ENCODE results near the gene QPRT.
"Not testable (repeated sequence)": the region's sequence is repeated elsewhere in the genome, so short reads cannot be mapped to it uniquely, and the experiment has no call there.

QPRT gene

GRCh38 chr16:29694384-29695195 lies 15.6 kb downstream of the QPRT start:
- no peak for DNase-seq

GRCh38 chr16:29695675-29696074 lies 16.7 kb downstream of the QPRT start:
- not testable (repeated sequence) for DNase-seq

DNA sequence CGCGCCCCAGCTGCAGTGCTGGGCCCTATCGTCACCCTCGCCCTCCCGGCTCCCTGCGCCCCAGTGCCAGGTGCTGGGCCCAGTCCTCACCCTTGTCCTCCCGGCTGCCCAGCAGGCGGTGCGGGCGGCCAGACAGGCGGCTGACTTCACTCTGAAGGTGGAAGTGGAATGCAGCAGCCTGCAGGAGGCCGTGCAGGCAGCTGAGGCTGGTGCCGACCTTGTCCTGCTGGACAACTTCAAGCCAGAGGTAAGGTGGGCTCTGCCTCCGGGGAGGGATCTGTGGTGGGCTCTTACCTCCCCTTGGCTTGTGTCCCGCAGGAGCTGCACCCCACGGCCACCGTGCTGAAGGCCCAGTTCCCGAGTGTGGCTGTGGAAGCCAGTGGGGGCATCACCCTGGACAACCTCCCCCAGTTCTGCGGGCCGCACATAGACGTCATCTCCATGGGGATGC lies 17.9 kb downstream of the QPRT start:
- no peak for DNase-seq

- no peak for DNase-seq
Measured at GRCh38 chr16:29697391-29697790, 18.4 kb downstream of the QPRT start.

DNA sequence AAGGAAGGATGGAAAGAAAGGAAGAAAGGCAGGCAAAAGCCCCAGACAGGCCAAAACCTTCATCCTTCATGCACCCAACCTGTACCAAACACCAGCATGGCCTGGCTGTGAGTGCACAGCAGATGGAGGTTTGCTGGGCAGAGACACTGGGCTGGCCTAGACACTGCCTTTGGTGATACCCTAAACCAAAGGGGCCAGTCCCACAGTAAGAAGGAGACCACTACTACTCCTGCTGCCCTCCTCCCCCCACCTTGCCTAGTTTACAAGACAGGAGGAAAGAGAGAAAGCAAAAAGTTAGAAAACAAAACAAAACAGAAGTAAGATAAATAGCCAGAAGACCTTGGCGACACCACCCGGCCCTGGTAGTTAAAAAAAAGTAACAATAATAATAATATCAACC lies 19.1 kb downstream of the QPRT start:
- no peak for DNase-seq

DNA sequence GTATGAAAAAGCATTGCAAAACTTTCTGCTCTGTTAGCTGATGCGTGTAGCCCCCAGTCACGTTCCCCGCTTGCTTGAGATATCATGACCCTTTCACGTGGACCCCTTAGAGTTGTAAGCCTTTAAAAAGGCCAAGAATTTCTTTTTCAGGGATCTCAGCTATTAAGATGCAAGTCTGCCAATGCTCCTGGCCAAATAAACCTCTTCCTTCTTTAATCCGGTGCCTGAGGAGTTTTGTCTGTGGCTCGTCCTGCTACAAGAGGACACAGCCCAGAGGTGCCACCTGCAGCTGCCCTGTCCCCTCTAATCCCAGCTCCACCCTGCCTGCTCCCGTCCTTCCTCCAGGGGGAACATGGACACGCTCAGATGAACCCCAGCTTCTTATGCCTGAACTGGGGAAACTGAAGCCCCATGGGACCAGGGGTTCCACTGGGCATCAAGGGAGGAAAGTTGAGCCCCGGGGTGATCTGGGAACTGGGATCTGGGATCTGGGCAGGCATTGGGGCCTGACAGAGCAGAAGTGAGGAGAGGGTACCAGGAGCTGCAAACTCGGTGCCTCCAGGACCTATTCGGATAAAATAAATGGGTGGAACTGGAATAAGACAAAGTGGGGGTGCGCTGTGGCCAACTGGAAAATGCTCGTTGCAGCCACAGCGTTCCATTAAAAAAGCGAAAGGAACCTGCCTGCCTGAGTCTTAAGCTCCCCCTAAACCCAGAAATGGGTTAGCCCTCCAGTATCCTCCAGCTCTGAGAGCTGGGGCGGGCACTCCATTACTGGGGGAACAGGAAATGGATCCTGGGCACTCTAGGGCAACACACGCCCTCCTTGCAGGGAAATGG lies 19.7 kb downstream of the QPRT start:
- no peak for DNase-seq

GRCh38 chr16:29699324-29700219 lies 20.6 kb downstream of the QPRT start:
- DNase-seq: no peak

- peak; percentile 27 to 39 for DNase-seq
Measured at GRCh38 chr16:29700253-29700987, 21.4 kb downstream of the QPRT start.

DNA sequence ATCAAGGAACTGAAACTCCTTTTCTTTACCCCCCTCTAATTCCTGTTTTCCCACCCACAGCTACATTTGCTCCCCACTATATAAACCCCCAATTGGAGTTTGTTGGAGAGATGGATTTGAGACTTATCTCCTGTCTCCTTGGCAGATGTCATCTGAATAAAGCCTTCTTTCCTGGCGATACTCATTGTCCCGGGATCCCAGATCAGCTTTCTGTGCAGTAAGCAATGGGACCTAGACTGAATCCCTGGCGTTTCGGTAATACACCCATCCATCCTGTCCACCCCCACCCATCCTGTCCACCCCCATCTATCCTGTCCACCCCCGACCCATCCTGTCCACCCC lies 22.2 kb downstream of the QPRT start:
- no peak for DNase-seq

DNA sequence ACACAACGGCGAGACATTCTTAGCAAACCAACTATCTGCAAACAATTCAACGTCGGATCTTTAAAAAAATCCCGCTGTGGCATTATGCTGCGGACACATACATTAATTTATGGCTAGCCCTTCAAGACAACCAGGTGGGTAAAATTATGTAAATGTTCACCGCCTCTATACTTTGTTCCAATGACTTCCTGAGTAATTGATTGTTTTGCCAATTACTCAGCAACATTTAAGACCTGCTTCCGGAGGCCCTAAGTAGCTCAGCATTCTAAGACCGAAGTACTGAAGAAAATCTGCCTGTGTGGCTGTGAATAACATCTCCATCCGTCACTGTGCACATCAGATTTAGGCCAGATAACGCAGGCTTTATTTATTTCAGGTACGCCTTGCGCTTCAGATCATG lies 23.3 kb downstream of the QPRT start:
- no peak for DNase-seq

GRCh38 chr16:29705030-29705429 lies 26.1 kb downstream of the QPRT start:
- DNase-seq: no peak

- not testable (repeated sequence) for DNase-seq
Measured at GRCh38 chr16:29707160-29707559, 28.2 kb downstream of the QPRT start.

DNA sequence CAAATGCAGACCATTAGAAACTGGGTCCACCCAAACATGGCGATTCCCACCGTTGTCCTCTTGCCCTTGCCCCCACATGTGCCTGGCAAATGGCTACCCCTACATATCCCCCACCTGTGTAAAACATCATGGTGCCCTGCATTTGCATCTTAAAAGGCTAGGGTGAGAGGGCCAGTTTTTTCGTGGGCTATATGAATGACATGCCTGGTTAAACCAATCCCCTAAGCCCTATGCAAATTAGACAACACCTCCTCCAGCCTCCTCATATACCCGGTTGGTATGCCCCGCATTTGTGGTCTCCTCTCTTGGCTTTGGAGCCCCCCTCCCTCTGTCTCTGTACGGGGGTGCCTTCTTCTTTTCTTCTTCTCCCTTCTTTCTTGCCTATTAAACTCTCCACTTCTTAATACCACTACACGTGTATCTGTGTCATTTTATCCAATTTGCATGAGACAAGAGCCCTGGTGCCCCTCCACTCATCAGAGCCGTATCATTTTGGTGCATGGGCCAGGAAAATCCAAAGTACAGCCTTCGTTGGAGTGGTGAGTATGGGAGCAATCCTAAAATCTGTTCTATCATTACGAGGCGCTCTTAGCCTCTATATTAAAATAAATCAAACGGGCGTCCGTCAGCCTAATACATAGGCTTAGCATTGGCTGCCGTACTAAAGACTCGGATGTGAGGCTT lies 30.1 kb downstream of the QPRT start:
- DNase-seq: no peak

DNA sequence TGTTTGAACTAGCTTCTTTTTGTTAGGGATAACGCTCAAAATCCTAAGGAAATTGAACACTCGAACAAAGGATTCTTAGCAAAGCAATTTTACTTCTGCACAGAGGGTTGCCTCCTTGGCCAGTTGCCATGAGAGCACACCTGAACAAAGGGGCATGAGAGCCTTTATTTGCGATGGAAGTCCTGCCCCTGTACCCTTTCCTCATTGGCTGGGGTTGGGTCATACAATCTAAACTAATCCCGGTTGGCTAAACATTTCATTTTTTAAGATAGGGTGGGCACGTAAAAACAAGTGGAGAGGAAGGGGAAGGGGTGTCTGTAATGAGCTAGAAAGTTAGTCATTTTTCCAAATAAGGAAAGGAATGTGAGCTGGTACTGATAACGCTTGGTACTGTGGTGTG lies 30.7 kb downstream of the QPRT start:
- DNase-seq: not testable (repeated sequence)

DNA sequence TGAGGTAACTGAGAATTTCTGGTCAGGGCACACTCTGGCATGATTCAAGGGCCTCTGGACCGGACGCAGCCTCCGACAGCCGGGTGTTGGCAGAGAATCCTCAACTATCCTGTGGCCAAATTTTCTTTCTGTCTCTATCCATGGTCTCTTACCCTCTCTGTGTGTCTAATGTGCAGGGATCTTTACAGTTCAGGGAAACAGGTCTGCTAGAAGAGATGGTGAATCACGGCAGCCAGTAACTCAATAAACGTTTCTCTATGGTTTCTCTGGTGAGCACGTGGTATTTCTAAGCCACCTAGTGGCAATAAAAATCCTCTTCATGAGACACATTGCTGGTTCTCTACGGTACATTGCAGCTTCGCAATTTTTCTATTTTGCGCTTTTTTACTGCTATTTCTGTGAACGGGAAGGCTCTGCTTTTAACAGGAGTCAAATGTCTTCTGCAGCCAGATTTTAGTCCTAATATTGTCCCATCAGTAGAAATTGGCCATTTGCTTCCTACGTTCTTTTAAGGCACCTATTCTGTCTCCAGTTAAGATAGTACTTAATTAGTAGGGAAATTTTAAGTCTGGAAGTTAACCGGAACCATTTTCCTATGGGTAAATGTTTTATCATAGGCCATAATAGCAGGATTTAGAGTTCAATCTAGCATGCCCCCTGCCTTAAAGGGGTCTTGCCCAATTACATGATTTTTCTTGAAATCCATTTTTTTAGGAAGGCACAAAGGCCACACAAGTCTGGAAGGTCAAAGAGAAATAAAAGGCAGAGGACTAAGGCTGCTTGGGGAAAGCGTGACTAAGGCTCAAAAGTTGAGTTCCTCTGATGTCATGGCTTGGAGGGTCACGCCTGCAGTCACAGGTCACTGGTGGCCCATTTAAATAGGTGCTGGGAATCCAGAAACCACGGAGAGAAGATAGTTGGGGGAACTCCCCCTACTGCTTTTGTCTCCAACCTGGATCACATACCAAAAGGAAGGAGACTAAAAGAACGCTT lies 31.5 kb downstream of the QPRT start:
- DNase-seq: peak in 1 of 2 donors; percentile 65

DNA sequence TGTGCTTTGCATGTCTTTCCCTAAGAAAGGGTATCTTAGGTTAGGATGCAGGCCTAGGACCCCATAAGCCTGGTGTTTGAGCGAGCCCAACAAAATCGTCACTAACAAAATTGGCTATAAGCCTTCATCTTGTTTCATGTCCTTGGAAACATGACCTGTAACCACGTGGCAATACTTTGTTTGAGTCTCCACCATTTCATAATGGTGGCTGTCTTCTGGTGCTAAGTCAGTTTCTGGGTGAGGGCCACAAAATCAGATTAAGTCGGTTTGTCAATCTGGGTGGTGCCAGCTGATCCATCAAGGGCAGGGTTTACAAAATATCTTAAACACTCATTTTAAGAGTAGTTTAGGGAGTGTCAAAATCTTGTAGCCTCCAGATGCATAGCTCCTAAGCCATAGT lies 33.8 kb downstream of the QPRT start:
- DNase-seq: no peak

DNA sequence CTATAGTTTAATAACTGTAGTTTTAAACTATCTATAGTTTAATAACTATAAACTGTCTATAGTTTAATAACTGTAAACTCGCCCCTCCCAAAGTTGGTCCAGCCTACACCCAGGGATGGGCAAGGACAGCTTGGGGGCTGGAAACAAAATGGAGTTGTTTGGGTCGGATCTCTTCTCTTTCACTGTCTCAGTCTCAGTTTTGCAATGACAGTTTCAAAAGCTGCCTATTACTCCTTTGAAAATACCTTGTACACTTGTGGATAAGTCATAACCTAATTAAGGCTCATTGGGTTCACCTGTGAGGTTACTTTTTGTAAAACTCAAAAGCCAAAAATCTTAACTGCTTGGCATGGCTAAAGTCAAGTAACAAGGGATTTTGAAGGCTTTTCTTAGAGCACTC lies 35.4 kb downstream of the QPRT start:
- no peak for DNase-seq

DNA sequence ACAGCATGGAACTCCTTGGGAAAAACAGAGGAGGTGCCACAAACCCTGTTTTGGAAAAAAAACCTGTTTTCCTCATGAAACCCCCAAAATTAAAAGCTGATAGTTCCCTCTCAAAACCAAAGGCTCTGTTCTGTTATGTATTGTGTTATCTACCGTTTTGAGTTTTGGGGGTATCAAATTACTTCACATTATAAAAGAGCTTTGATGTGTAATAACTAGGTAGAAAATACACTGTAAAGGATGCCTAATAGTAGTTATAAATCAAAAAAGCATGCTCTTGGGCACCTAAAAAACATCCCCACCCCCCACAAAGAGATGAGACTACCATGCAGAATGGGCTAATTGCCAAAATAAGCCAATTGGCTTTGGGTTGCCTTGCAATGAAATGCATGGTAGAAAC lies 36.0 kb downstream of the QPRT start:
- DNase-seq: no peak

DNA sequence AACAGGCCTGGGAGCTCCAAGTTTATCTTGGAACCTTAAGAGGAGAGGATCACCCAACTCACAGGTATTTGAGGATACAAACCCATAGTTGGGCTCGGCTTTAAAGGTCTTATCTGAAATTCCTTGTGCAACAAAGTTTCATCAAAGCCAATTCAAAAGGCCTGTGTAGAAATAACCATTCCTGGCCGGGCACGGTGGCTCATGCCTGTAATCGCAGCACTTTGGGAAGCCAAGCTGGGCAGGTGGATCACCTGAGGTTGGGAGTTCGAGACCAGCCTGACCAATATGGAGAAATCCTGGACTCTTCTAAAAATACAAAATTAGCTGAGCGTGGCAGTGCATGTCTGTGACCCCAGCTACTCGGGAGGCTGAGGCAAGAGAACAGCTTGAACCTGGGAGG lies 38.1 kb downstream of the QPRT start:
- no peak for DNase-seq

DNA sequence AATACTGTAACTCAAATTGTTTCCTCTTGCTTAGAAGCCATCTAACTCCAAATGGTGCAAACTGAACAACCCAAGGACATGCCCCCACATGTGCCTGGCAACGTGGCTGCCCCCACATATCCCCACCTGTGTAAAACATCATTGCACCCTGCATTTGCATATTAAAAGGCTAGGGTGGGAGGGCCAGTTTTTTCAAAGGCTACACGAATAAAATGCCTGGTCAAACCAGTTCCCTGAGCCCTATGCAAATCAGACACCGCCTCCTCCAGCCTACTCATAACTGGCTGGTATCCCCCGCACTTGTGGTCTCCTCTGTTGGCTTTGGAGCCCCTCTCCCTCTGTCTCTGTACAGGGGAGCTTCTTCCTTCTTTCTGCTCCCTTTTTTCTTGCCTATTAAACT lies 40.1 kb downstream of the QPRT start:
- no peak for DNase-seq

DNA sequence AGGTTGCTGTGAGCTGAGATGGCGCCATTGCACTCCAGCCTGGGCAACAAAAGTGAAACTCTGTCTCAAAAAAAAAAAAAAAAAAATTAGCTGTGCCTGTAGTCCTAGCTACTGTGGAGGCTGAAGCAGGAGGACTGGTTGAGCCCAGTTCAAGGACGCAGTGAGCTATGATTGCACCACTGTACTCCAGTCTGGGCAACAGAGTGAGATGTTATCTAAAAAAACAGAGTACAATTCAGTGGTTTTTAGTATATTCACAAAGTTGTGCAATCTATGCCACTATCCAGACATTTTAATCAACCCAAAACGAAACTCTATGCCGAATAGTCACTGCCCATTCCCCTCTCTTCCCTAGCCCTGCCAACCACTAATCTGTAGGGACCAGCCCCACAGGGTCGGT lies 41.7 kb downstream of the QPRT start:
- DNase-seq: no peak

All from bone marrow (tissue), 2 donors.